Endothelial cell of hepatic sinusoid (primary cell): Measurements from ENCODE around the gene RABEP1.
"Not testable (repeated sequence)": the region's sequence is repeated elsewhere in the genome, so short reads cannot be mapped to it uniquely, and the experiment has no call there.

ENCODE experiments used
- in situ Hi-C: cut with HindIII; loops from 2 replicates; pipeline ENCODE4 v1.10.0; 2017; ENCODE audit warnings: low sequenced_read_pairs

RABEP1 gene

GRCh38 chr17:5418858-5419355 lies 136.8 kb downstream of the RABEP1 start:
- in situ Hi-C loops: no loop called here

GRCh38 chr17:5419356-5419958 lies 137.4 kb downstream of the RABEP1 start, which contains the start of gene NUP88:
Gene NUP88, minus strand, starts transcription at chr17:5419662. Its CDS starts 12 bp downstream, at chr17:5419650.
- in situ Hi-C loops: no loop called here

GRCh38 chr17:5419959-5420653 lies 138.0 kb downstream of the RABEP1 start, which contains the start of gene RPAIN:
Gene RPAIN, plus strand, starts transcription at chr17:5420182. Its CDS starts 29 bp downstream, at chr17:5420211.
- in situ Hi-C loops: no loop called here

- in situ Hi-C loops: no loop called here
Observed at GRCh38 chr17:5422505-5422904, 140.4 kb downstream of the RABEP1 start.

GRCh38 chr17:5424909-5425308 lies 142.8 kb downstream of the RABEP1 start:
- in situ Hi-C loops: no loop called here

GRCh38 chr17:5425826-5426225 lies 143.7 kb downstream of the RABEP1 start:
- in situ Hi-C loops: no loop called here

- in situ Hi-C loops: no loop called here
Observed at GRCh38 chr17:5429191-5429887, 147.3 kb downstream of the RABEP1 start.

- in situ Hi-C loops: no loop called here
Observed at GRCh38 chr17:5430413-5430999, 148.4 kb downstream of the RABEP1 start.

GRCh38 chr17:5431234-5431633 lies 149.2 kb downstream of the RABEP1 start:
- in situ Hi-C loops: not testable (repeated sequence)

GRCh38 chr17:5431949-5432556 lies 150.0 kb downstream of the RABEP1 start:
- in situ Hi-C loops: no loop called here

- in situ Hi-C loops: no loop called here
Observed at GRCh38 chr17:5434984-5435383, 152.9 kb downstream of the RABEP1 start.
